ENCODE measurements around the gene TMEM108.

TMEM108 gene

GRCh38 chr3:133162670-133163305 is 124.6 kb downstream of the TMEM108 start:
- no peak for DNase-seq (ENCODE audit: low read depth, low spot score)

- DNase-seq (ENCODE audit: low read depth, low spot score), result no peak
Measured at GRCh38 chr3:133167340-133168024, 129.3 kb downstream of the TMEM108 start.

GRCh38 chr3:133168025-133168401 is 129.8 kb downstream of the TMEM108 start:
- DNase-seq (ENCODE audit: low read depth, low spot score), result no peak

DNA sequence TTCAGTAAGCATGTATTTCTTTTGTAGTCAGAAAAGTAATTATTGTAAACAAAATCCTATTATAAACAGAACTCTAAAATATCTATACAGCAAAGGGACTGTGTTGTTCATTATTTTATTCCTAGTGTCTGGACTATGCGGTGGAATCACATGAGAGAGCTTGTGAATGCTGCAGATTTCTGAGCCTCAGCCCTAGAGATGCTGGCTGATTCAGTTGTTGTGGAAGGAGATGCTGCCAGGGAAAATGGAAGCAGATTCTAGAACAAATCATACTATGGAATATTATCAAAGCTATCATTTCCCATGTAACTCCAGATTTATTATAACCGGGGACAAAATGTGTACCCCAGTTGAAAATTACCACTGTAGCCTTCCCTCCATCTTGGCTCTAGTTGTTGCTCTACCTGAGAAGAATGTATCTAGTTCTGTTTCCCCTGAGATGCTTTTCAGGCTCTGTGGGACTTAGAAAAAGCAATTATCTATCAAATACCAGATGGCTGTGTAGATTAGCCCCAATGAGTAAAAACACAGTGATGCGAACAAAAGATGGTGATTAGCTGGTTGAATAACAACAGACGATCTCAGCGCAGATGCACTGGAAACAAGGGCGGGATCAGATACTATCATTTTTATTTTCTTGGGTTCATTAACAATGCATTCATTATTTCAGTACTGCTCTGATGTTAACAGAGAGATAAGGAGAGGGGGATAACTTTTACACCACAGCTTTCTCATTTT is 131.3 kb downstream of the TMEM108 start:
- no peak for DNase-seq (ENCODE audit: low read depth, low spot score)

DNA sequence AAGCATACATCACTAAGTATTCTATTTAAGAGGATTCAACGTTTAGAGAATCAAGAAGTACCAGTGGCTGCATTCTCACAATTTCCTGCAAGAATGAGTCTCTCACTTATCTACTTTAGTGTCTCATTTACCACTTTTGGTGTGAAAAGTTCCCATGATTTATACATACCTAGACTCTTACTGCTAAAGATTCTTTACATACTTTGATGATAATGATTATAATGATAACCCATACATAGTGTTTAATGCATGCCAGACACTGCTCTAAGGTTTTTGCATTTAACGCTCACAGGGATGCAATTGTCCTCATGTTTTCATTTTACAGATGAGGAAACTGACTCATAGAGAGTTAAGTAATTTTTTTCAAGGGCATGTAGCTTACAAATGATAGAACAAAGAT is 133.6 kb downstream of the TMEM108 start:
- DNase-seq (ENCODE audit: low read depth, low spot score), result no peak

DNA sequence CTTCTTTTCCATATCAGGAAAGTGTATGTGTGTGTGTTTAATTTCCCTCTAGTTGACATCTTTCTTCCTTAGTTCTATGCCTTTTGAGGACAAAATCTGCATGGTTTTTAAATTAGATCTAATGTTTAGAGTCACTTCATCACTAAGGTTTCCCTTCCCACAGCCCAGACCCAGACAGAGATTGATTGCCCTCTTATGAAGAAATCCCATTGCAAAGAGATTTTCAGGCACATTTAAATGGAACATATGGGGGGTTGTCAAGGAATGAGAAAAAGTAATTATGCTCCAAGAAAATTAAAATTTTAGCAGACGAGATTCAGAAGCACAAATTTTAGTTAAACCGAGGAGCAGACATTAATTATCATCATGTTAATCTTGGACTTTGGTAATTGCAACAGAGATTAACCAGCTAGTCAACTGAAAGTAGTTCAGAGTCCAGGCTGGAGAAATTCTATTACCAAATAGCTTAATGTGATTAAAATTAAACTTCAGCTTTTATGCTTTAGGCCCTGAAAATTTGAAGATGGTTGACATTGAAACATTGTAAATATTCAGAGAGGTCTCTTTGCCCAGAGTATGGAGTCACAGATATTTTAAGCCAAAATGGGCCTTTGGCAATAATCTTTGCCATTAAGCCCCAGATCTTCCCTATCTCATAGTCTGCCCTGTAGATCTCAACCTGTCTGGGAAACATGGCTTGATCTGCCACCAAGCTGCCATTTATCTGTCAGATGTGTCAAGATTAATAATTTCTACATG is 143.4 kb downstream of the TMEM108 start:
- no peak for DNase-seq (ENCODE audit: low read depth, low spot score)

- no peak for DNase-seq (ENCODE audit: low read depth, low spot score)
Measured at GRCh38 chr3:133187870-133188379, 149.7 kb downstream of the TMEM108 start.

- no peak for DNase-seq (ENCODE audit: low read depth, low spot score)
Measured at GRCh38 chr3:133188996-133189395, 150.8 kb downstream of the TMEM108 start.

DNA sequence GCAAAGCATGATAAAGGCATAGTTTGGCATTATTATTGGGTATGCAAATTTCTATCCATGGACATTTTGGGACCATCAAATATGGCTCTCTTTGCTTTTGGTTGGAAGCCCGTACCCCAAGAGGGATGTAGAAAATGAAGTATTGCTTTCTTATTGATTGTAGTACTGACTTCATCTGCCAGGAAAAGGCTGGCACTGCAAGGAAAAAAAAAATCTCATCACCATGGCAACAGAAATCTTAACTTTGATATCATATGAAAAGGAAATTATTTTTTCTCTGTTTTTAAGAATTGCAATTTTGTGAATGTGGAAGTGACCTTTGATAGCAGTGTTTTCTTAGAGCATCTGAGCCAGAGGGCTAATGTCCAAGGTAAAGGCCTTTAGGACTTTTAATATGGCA is 151.7 kb downstream of the TMEM108 start:
- no peak for DNase-seq (ENCODE audit: low read depth, low spot score)

DNA sequence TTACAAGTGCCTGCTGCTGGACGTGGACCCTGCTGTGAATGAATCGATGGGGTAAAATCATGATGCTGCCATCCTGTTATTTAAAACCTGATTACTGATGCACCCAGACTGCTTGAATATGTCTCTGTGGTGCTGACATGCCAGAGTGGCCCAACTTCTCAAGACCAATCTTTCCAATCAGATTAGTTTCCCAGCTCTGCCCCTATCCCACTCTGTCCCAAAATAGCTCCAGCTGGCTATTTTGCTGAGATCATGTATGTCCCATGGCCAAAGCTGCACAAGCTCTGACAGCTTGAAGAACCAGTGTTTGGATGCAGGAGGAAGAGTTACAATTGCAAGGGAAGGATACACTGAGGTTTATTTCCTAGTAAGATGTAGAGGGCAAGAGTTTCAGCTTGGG is 153.6 kb downstream of the TMEM108 start:
- no peak for DNase-seq (ENCODE audit: low read depth, low spot score)

DNA sequence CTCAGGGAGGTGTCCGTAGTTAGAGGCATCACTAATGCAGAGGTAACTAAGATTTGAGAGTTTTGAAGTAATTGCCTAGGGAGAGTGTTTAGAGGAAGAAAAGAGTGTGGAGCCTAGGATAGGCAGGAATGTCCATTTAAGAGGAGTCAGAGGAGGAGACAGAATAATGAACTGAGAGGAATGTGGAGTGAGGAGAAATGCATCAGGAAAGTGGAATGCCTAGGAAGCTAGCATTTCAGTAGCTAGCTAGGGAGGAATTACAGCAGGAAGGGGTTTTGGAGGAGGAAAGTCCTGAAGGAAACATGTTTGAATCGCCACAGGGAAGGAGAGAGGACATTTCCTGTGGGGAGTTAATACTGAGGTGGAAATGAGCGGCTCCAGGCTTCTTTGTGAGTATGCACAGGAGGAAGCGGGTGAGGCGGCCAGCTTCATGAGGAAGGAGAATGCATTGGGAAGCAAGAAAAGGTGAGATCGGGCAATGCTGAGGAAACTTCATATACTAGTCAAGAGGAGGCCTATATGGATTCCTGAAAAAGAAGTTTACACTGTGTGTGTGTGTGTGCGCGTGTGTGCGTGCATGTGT is 154.3 kb downstream of the TMEM108 start:
- DNase-seq (ENCODE audit: low read depth, low spot score), result no peak

DNA sequence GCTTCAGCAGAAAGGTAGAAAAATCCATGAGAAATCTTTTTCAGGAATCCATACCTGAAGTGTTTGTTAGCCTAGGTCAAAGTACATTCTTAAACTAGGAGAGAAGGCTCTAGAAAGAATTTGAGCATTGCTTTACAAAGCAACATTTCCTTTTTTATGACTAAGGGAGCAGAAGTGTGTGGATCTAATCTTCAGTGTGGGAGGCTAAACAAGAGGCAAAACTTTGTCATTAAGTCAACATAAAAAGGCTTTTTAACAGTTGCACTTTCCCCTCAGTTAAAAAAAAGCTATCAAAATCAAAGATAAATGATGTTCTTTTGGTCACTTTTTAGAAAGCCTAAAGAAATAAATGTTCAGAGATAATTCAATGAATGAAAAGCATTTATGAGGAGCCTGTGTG is 154.8 kb downstream of the TMEM108 start:
- DNase-seq (ENCODE audit: low read depth, low spot score), result no peak

DNA sequence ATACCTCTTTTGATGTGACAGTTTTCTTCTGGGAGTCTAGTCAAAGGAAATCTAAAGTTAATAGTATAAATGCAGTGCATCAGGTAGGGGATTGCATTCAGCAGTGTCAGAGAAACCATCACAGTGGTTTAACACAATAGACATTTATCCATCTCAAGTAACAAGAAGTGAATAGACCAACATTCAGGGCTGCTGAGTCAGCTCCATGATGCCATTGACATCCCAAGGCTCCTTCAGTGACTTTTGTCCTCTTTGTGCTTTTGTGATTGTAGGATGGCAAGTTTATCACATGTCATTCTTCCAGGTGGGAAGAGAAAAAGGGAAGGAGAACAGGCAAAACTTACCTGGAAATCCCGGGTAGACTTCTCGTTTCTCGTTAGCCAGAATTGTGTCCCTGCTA is 158.3 kb downstream of the TMEM108 start:
- no peak for DNase-seq (ENCODE audit: low read depth, low spot score)

DNA sequence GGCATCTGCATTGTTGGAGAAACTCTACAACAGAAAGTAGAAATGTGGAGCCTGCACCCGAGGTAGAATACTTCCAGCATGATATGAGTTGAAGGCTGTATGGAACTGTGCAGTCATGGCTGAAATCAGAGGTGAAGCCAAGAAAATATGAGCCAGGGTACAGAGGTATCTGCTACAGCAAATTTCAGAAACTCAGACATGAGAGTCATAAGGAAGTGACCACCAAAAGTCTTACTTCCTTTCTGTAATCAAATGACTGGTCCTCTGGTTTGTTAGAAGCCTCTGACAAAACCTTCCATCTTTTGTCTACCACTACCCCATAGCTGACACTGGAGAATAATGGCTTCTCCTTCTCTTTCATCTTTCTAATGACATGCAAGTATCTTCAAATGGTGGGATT is 159.4 kb downstream of the TMEM108 start:
- no peak for DNase-seq (ENCODE audit: low read depth, low spot score)

DNA sequence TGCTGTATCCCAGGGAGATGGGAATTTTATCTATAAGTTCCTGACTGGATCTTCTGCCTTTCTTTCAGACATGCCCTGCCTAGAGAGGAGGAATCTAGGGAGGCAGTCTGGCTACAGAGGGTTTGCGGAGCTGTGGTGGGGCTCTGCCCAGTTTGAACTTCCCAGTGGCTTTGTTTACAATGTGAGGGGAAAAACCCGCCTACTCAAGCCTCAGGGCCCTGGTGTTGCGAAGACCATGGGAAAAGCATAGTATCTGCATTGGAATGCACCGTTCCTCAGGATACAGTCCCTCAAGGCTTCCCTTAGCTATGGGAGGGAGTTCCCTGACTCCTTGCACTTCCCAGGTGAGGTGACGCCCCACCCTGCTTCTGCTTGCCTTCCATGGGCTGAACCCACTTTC is 168.7 kb downstream of the TMEM108 start:
- no peak for DNase-seq (ENCODE audit: low read depth, low spot score)

DNA sequence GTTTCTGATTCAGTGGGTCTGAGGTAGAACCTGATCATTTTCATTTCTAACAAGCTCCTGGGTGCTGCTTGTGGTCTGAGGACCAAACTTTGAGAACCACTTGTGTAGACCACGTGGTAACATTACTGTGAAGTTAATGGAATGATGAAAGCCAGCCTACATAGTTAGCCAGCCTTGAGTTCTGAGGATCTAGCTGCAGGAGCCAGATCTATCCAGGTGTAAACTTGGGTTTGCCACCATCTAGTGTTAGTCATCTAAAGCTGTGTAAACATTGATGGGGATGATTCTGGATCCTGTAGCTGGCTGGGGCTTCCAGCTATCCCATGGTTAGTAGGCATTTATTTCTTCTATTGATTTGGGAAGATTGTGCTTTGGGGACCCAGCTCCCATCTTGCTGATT is 170.0 kb downstream of the TMEM108 start:
- DNase-seq (ENCODE audit: low read depth, low spot score), result no peak

GRCh38 chr3:133209871-133210550 is 171.8 kb downstream of the TMEM108 start:
- DNase-seq (ENCODE audit: low read depth, low spot score), result no peak

- no peak for DNase-seq (ENCODE audit: low read depth, low spot score)
Measured at GRCh38 chr3:133210656-133211055, 172.5 kb downstream of the TMEM108 start.

DNA sequence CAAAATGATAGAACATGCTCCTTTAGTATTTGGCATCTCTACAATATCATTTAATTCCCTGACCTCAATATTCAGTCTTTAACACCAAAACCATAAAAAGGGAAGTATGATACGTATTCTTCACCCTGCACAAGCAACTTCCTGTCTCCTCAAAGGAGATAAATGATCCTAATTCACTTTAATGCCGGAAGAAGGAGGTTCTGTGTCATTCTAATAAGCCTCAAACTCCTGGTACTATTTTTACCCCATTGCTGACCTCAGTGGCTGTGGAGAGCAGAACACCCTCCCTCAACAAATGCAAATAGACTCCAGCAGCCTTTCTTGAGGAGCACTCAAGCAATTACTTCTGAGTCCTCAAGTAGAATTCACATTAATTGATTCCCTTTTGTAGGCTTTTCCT is 173.3 kb downstream of the TMEM108 start:
- DNase-seq (ENCODE audit: low read depth, low spot score), result no peak

DNA sequence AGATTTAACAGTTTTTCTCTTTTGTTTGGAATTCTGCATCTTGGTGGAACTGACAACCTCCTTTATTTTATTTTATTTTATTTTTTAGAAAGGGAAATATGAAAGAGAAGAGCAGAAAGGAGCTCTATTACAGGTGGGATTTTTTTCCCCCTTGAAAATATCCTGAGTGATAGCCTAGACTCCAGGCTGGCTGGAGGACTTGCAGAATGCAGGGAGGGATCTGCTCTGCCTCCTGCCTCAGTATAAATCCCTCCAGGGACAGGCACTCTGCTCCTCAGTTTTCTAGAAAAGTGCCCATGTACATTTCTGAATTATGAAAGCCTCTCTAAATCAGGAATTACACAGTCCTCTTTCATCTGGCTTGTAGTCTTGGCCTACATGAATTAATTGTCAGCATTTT is 173.7 kb downstream of the TMEM108 start:
- no peak for DNase-seq (ENCODE audit: low read depth, low spot score)

DNA sequence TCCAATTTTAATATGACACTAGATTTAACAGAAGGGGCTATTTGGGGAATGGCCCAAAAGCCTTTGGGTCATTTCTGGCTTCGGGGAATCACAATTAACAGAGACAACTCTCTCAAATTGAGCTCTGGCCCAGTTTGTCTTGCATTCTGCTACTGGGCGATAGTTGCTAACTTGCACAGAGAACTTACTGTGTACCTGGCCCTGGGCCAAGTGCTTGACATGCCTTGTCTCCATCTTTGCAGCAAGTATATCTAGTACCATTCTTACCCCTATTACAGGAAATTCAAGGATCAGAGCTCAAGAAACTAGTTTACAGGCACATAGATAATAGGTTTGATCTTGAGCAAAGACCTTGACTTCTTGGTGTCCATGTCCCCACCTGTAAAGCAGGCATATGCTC is 175.7 kb downstream of the TMEM108 start:
- DNase-seq (ENCODE audit: low read depth, low spot score), result no peak

Measured in activated naive CD8-positive, alpha-beta T cell treated with anti-CD3 and anti-CD28 coated beads, Interleukin-2, amount 50 U/mL, for 16 hours (primary cell).